Forelimb muscle (tissue), 1 donor: Measurements from ENCODE around the gene NCR1. TPM values are rescaled to one million over a fixed set of nuclear protein-coding genes. Genes with fewer than 3 reads are reported as not detected.
"Not testable (repeated sequence)": the region's sequence is repeated elsewhere in the genome, so short reads cannot be mapped to it uniquely, and the experiment has no call there.

Experiments
- DNase-seq: peaks from one replicate; pipeline ENCODE4 v3.0.0-alpha.2; 2013; ENCODE audit warnings: low read depth
- polyA plus RNA-seq: library from polyadenylated mRNA; unstranded; fragments of 120-200 nt; gene quantifications from one replicate; pipeline ENCODE4 v1.2.1, GENCODE V29; 2013; ENCODE audit not compliant: insufficient read length

Gene NCR1
- polyA plus RNA-seq, 1 donor, result 0.53 TPM

- no peak for DNase-seq
These were observed 871 bp downstream of the NCR1 start for GRCh38 chr19:54906819-54907218.

DNA sequence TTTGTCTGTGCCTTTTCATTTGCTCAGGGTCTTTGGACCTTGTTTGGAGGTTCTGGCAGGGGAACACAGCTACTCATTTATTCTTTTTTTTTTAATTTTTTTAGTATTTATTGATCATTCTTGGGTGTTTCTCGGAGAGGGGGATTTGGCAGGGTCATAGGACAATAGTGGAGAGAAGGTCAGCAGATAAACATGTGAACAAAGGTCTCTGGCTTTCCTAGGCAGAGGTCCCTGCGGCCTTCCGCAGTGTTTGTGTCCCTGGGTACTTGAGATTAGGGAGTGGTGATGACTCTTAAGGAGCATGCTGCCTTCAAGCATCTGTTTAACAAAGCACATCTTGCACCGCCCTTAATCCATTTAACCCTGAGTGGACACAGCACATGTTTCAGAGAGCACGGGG lies 2.0 kb downstream of the NCR1 start:
- DNase-seq, result not testable (repeated sequence)

- no peak for DNase-seq
These were observed 10.9 kb downstream of the NCR1 start for GRCh38 chr19:54916822-54917221.

DNA sequence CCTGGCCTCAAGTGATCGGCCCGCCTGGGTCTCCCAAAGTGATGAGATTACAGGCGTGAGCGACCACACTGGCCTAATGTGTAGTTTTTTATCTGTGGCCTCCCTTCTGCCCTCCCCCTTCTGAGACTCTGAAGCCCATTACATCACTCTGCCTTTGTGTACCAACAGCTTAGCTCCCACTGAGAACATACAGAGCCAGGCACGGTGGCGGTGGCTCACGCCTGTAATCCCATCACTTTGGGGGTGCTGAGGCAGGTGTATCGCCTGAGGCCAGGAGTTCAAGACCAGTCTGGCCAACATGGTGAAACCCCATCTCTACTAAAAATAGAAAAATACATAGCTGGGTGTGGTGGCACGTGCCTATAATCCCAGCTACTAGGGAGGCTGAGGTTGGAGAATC lies 12.6 kb downstream of the NCR1 start:
- no peak for DNase-seq

DNA sequence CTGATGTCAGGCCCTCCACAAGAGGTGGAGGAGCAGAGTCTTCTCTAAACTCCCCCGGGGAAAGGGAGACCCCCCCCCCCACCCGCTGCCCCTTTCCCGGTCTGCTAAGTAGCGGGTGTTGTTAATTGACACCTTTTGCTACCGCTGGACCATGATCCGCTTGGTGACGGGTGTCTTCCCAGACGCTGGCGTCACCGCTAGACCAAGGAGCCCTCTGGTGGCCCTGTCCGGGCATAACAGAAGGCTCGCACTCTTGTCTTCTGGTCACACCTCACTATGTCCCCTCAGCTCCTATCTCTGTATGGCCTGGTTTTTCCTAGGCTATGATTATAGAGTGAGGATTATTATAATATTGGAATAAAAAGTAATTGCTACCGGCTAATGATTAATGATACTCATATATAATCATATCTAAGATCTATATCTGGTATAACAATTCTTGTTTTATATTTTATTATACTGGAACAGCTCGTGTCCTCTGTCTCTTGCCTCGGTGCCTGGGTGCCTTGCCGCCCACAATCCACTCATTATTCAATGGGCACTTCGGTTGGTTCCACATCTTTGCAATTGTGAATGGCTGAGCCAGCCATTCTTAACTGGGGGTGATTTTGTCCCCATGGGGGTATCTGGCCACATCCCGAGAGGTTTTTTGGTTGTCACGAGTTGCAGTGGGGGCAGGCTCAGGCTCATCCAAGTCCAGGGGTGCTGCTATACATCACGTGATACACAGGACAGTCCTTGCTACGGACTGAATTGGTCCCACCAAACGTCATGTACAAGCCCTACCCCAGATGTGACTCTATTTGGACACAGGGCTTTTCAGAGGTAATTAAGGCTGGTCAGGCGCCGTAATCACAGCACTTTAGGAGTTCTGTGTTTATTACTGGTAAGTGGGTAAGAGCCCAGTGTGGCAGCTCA lies 14.0 kb downstream of the NCR1 start:
- DNase-seq, result not testable (repeated sequence)

DNA sequence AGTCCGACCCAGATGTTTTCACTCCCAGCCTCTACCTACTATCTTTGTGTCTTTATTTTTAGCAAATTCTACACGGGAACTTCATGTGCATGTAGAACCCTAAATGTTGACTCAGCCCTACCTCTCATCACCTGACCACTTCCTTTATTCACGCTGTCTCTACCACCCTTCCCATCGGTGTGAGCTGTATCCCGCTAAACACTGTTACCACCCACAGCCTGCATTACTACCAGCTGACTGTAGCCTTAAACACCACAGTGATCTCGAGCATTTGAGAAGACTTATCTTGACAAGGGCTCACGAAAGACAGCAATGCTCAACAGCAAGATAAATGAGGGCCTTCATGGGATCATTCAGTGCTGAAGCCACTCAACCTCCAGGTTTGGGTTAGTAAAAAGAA lies 15.1 kb downstream of the NCR1 start:
- DNase-seq, result no peak

DNA sequence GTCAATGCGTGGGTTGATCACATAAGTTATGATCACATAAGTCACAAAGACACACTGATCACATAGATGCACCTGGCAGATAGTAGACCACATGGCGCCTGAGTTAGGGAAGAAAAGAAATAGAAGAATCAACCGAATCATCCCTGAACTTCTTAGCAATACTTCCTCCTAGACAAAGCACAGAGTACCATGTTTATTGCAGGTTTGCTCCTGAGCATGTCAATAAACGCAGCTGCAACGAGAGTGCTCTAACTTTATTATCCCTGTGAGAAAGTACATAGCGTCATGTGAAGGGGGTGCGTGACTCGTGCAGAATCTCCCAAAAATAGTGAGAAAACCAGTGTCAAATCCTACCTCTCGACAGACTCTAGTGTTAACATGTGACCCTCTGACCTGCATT lies 17.3 kb downstream of the NCR1 start:
- no peak for DNase-seq

- DNase-seq, result no peak
These were observed 22.4 kb downstream of the NCR1 start for GRCh38 chr19:54928299-54928698.

- DNase-seq, result no peak
These were observed 32.0 kb downstream of the NCR1 start for GRCh38 chr19:54937926-54938325.

DNA sequence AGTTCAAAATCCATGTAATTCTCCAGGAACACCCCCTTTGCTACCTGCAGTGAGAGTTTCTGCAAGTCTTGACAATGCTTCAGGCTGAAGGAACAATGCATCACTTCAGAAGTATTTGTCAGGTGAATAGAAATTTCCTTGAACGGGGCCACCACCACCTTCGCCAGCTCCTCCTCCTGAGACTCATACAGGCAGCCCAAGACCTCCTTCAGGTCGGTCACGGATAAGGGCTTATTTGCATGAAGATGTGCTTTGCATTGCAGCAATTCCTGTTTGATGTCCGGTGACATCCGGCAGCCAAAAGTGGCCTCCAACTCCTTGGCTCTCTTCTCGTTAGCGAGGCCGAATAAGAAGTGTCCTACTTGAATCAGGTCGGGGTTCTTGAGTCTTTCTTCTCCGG lies 33.0 kb downstream of the NCR1 start:
- no peak for DNase-seq

DNA sequence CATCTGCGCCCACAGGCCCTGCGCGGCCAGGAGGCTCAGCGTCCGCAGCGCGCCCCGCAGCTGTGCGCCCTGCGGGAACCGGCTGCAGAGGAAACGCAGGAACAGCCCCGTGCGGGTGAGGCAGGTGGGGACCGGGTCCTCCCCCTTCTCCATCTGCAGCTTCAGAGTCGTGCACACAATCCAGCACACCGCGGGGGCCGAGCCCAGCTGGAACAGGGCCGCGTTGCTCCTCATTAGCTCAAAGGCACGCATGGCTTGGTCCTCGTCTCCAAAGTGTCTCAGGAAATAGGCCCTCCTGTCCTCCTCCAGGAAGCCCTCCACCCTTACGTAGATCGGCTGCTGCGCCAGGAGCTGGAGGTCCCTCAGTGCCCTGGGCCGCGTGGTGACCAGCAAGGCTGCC lies 33.6 kb downstream of the NCR1 start:
- DNase-seq, result not testable (repeated sequence)

DNA sequence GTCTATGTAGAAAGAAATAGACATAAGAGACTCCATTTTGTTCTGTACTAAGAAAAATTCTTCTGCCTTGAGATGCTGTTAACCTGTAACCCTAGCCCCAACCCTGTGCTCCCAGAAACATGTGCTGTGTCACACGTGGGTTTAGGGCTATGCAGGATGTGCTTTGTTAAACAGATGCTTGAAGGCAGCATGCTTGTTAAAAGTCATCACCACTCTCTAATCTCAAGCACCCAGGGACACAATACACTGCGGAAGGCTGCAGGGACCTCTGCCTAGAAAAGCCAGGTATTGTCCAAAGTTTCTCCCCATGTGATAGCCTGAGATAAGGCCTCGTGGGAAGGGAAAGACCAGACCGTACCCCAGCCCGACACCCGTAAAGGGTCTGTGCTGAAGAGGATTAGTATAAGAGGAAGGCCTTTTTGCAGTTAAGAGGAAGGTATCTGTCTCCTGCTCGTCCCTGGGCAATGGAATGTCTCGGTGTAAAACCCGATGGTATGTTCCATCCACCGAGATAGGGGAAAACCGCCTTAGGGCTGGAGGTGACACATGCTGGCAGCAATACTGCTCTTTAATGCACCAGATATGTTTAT lies 37.9 kb downstream of the NCR1 start:
- DNase-seq, result not testable (repeated sequence)

GRCh38 chr19:54947381-54947780 lies 41.4 kb downstream of the NCR1 start, which contains the start of gene NLRP7:
Gene NLRP7, minus strand, starts transcription at chr19:54947530.
- DNase-seq, result no peak

DNA sequence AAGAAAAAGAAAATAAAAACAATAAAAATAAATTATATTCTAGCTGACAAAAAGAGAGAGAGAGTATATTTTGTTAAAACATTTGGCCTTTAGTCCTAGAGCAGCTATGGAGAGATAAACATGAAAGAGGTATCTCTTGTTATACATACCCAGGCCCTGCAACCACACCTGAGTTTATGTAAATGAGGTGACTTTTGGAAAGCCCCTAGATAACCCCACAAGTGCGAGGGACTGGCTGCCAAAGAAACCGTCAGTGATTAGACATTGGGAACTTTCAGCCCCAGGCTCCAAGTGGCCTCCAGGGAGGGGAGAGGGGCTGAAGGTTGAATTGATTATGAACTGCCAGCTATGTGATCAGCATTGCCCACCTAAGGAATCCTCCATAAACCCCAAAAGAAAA lies 43.5 kb downstream of the NCR1 start:
- DNase-seq, result no peak

GRCh38 chr19:54950580-54950979 lies 44.6 kb downstream of the NCR1 start:
- not testable (repeated sequence) for DNase-seq

GRCh38 chr19:54952591-54953344 lies 46.8 kb downstream of the NCR1 start:
- DNase-seq, result no peak

DNA sequence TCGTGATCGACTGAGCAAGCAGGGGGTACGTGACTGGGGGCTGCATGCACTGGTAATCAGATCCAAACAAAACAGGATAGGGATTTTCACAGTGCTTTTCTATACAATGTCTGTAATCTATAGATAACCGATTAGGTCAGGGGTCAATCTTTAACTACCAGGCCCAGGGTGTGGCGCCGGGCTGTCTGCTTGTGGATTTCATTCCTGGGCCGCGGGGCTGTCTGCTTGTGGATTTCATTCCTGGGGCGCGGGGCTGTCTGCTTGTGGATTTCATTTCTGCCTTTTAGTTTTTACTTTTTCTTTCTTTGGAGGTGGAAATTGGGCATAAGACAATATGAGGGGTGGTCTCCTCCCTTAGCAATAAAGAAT lies 47.4 kb downstream of the NCR1 start:
- DNase-seq, result not testable (repeated sequence)

GRCh38 chr19:54955376-54955775 lies 49.4 kb downstream of the NCR1 start:
- DNase-seq, result no peak

DNA sequence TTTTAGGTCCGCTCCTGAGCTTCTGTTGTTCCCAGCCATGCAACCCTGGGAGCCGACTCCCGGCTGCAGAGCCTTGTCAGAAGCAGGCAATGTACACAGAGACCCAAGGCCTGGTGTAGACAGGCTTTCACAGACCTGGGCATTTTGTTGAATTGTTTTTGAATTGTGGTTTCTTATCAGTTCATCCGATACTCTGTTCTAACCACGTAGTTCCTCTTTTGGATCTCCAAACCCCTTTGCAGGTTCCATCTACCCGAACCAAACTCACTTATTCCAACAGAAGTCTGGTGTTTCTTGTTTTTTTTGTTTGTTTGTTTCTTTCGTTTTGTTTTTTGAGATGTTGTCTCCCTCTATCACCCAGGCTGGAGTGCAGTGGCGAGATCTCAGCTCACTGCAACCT lies 53.9 kb downstream of the NCR1 start:
- no peak for DNase-seq
